HG03354 (cell line): Measurements from ENCODE around the gene PLPP2.

Source experiments
- ATAC-seq: cut with Tn5 transposase; IDR thresholded peaks from one replicate; pipeline ENCODE4 v1.9.1; 2021; ENCODE audit warnings: mild to moderate bottlenecking; ENCODE audit not compliant: unreplicated experiment, poor library complexity, severe bottlenecking

Gene PLPP2

DNA sequence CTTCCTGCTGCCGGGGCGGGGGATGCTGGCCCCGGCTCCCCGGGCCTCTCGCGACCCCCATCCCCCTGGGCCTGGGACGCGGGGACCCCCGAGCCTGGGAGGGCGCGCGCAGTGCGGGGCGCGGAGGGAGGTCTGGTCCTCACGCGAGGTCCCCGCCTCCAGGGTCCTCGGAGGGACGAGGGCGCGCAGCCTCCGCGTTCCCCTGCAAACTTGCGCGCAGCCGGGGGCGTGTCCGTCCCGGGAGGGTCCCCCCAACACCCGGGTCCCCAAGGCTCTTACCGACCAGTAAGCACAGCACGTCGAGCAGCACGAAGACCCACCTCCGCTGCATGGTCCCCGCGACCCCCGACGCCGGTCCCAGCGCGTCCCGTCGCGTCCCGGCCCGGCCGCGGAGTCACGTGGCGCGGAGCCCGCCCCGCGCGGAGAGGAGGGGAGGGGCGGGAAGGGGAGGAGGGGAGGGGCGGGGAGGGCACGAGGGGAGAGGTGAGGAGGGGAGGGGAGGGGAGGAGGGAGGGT, at the start of gene PLPP2:
Gene PLPP2, minus strand, starts transcription at position 398 of the 516 bp plus-strand sequence. Its CDS starts 67 bp downstream, at position 331.
- ATAC-seq: no peak

DNA sequence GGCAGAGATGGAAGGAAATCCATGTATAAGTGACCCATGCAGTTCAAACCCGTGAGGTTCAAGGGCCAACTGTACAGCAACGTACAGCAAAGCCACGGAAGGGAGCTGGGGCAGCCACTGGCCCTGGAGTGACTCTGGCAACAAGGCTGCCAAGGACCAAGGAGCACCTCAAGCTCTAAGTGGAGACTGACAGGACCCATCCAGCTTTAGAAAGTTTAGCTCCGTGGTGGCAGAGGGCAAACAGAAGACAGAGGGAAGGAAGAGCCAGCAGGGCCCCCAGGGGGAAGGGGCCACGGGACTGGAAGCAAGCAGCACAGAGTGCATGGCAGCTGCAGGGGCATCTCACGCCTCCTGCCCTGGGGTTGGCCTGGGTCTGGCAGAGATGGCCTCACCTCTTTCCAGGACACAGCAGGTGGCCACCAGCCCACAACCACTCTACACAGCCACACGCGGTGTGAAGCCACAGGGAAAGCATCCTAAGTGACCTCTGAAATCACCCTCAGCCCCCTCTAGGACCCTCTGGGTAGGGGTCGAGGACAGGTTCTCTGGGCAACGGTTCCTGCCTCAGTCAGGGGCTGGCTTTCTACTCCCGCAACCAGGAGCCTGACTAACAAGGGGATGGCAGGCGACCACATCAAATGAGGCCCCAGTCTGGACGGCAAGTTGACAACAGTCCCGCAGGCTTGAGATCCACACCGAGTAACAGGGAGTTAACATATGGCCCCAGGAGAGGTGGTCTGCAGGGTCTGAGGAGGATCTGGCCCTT, 49.6 kb upstream of the PLPP2 start:
- no peak for ATAC-seq

DNA sequence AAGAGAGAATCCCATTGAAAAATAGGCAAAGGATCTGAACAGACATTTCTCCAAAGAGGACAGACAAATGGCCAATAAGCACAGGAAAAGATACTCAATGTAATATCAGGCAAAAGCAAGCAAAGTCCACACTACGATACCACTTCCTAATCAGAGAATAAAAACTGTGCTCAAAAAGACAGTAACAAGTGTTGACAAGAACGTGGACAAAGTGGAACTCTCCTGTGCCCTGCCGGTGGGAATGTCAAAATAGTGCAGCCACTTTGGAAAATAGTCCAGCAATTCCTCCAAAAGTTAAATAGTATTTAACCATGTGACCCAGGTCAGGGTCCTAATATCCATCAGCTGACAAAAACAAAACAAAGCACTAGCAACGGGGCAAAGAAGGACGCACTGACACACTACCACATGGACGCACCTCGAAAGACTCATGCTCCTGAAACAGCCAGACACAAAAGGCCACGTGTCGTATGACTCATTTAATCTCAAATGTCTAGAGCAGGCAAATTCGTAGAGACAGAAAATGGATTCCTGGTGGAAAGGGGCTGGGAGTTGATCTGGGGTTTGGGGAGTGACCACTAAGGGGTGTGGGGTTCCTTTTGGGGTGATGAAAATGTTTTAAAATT, 48.2 kb upstream of the PLPP2 start:
- ATAC-seq: no peak

DNA sequence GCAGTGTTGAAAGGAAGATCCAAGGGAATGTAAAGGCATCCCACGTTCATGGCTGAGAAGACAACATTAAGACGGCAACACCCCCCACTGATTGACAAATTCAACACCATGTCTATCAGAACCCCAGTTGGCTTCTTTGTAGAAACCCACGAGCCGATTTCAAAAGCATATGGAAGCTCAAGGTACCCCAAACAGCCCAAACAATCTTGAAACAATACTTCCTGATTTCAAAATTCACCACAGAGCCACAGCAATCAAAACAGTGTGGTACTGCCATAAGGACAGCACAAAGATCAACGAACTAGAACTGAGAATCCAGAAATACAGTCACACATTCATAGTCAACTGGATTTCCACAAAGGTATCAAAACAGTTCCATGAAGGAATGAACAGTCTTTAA, 47.2 kb upstream of the PLPP2 start:
- no peak for ATAC-seq

DNA sequence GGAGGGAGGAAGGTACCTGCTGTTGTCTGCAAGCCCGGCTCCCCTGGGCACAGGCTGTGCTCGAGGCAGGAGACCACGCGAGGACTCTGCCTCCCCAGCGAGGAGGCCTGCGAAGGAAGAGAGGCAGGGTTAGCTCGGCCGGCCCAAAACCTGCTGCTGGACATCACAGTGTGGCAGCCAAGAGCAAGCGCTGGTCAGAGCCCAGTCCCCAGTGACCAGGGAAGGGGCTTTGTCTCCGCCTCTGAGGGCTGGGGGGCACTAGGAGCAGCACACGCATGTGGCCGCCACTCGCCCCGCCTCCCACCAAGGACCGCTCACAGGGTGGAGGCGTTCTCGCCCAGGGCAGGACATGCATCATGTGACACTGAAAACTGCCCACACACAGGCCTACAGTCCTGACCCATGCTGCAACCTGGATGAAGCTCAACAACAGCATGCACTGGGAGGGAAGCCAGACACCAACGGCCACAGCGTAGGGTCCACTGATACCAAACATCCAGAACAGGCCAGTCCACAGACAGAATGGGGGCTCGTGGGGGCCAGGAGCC, 44.9 kb upstream of the PLPP2 start:
- no peak for ATAC-seq

DNA sequence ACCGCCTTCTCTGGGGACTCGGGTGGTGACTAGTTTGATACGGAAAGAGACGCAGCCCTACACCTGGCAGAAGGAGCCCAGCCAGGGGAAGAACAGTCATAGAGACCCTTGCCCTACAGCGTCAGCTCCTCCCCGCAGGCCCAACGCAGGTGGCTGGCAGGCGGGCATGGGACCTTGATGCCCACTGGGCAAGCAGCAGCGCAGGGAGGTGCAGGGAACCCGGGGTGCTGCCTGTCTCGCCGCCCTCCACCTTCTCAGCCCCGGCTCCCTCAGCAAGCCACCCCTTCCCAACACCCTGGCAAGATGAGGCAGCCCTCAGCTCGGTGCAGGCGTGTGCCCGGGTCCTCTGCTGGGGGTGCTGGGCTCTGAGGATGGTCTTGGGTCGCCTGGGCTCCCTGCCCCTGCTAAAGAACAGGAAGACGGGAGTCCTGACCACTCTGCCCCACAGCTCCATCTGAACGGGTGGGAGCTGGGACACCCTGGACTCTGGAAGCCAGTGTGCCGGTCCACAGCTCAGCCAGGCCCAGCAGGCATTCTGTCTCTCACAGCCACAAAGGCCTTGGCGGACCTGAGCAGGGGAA, 44.4 kb upstream of the PLPP2 start:
- ATAC-seq: no peak

DNA sequence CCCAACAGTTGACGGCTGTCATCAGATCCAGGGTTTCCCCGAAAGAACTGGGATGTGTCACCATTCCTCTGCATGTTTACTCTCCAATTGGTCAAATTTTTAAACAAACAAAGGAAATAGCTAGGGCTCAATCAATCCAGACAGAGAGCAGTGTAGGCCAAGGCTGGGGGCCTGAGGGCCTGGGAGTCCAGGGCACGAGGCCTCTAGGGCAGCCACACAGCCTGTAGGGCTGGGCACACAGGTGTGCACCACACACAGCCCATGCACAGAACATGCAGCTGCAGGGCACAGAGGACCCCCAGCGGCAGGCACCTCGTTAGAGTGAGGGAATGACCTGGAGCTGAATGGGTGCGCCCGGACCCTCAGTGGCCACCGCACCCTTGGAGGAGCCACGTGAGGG, 43.9 kb upstream of the PLPP2 start:
- no peak for ATAC-seq

DNA sequence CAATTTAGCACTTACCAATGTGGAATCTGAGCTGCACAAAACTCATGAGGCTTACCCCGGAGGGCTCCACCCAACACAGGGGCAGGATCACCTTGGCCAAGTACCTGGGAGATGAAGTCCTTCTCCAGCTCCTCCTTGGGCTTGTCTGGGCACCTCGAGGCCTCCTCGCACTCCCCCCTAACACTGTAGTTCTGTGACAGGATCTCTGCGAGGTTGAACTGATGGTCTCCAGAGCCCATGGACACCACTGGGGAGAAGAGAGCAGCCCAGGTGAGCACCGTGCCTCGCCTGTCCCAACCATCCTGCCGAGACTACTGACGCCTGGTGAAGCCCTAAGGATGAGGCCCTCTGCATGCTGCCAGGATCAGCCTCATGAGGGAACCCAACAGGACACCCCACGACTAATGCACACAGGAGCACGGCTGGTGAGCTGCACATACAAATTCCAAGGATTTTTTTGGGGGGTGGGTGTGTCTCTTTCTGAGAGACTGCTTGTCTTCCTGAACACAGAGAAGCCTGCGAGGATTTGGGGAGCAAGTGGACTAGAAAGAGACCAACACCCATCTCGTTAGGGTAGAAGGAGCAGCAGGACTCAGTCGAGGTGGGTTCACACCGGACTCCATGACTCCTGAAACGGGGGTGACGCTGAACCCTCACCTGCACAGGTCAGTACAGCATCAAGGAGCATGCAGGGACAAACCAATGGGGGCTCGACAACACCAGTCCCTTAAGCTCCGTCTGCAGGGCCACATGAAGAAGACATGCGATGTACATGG, 43.3 kb upstream of the PLPP2 start:
- ATAC-seq: no peak

DNA sequence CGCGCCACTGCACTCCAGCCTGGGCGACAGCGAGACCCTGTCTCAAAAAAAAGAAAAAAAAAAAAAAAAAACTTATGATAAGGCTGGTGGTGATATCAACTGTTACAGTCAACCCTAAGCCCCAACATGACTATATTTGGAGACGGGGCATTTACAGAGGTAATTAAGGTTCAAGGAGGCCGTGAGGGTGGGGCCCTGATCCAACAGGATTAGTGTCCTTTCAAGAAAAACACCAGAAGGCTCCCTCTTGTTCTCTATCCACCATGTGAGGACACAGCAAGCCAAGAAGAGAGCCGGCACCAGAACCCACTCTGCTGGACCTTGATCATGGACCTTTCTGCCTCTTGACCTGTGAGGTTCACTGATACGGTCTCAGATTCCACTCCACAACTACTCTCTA, 39.3 kb upstream of the PLPP2 start:
- ATAC-seq: no peak

DNA sequence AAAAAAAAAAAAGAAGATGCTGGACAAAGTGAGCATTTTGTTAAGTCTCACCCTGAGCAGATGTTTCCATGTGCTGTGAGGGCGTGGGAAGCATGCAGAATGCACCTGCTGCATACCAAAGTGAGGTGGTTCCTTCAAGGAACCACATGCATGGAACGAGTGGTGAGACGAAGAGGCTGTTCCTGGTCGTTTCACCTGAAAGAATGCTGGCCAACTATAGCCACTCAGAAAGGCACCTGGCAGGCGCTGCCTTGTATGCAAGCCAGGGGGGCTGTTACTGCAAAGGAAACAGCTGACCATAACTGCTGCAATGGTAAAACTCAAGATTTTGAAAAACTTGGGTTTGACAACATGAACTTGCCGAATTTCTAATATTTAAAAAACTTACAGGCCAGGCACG, 38.7 kb upstream of the PLPP2 start:
- no peak for ATAC-seq

DNA sequence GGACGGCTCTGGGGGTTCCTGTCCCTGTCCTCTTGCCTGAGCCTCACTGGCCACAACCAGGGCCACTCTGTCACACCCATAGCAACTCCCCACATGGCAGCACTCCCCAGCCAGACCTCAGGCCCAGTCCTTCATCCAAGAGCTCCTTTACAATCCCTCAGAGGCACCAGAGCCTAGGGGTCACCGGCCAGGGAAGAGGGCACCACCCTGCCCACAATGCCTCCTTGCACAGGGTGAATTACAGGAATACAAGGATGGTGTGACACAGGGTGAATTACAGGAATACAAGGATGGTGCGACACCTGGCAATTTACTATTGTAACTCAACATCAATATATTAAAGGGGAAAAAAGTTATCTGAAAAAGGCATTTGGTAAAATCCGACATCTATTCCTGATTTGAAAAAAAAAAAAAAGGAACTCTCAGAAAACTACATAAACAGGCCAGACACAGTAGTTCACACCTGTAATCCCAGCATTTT, 36.9 kb upstream of the PLPP2 start:
- ATAC-seq: no peak

DNA sequence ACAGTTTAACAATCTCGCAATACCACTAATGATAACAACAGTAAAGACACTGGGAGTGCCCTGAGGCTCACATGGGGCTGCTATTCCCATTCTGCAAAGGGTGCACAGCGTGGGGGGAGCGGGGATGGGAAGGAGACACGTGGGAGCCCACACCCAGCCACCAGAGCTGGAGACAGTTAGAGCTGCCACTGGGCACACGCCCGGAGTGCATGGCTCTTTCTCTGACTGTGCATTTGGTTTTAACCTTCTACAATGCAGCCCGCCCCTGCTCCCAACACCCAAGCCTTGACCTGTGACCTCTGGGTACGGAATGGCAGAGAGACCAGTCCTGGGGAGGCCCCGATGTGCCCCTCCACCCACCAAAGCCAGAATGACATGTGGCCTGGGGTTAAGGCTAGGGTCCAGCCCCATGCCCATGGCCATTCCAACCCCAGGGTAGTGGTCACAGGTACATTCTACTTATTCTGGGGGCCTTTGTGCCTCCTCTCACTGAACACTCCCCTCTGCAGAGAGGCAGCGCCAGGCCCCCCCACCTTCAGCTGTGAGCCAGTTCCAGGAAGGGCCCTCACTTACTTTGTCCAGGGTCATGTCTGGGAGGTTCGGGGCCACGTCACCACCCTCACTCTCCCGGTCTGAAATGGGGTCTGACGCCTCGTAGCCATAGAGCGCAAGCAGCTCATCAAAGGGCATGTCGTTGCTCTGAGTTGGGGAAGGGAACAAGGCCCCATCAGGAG, 36.3 kb upstream of the PLPP2 start:
- ATAC-seq: no peak

DNA sequence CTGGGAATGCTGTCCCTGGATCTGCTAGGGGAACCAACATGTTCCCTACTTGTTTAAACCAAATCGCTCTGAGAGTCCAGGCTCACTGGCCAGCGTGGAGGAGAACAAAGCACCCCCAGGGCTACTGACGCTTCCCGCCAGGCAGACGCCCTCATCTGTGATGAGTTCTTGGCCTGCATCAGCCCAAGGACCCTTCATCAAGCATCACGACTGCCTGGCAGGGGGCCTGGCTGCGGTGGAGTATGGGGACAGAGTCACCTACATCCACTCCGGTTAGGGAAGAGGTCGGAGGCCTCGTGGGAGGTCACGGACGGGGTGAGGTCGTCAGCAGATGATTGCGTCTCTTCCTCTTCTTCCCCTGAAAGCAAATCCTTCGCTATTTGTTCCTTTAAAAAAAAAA, 35.7 kb upstream of the PLPP2 start:
- no peak for ATAC-seq

DNA sequence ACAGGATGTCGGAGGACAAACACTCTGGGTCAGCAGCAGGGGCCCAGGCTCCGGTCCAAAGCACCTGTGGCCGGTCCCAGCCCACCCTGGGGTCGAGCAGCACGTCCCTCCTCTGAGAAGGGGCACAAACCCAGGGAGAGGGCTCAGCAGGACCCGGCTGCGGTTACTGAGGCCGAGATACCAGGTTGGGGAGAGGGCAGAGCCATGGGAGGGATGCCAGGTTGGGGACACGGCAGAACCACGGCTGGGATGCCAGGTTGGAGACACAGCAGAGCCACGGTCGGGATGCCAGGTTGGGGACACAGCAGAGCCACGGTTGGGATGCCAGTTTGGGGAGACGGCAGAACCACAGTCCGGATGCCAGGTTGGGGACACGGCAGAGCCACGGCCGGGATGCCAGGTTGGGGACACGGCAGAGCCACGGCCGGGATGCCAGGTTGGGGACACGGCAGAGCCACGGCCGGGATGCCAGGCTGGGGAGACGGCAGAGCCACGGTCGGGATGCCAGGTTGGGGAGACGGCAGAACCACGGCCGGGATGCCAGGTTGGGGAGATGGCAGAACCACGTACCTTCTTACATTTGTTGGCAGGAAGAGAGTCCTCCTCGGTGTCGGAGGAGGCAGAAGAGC, 34.8 kb upstream of the PLPP2 start:
- ATAC-seq: no peak

DNA sequence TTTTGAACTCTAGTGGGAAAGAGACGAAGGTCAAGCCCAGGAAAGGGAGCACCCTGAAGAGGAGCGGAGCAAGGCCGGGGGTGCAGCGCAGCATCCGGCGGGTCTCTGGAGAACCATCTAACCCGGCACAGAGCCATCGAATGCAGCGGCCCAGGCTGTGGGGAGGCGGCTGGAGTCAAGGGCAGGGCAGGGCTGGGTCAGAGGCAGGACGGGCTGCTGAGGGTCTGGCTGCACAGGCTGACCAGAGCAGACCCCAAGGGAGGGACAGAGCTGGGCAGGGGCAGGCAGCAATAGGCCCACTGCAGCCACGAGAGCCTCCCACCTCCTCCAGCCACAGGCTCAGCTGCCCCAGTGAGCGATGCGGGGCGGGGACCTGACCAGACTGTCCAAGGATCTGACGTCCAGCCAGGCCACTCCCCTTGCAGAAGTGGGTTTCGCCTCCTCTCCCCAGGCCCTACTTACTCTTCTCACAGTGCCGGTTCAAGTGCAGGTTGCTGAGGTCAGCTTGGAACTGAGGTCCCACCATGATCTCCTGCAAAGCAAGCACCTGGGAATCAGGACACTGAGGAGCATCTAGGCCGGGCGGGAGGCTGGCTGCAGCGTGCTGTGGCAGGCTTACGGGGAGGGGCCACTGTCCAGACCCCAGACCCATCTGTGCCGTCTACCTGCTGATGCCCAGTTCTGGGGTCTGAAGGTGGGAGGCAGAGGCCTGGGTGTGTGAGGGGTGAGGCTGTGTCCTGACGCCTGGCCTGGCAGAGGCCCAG, 34.2 kb upstream of the PLPP2 start:
- no peak for ATAC-seq

DNA sequence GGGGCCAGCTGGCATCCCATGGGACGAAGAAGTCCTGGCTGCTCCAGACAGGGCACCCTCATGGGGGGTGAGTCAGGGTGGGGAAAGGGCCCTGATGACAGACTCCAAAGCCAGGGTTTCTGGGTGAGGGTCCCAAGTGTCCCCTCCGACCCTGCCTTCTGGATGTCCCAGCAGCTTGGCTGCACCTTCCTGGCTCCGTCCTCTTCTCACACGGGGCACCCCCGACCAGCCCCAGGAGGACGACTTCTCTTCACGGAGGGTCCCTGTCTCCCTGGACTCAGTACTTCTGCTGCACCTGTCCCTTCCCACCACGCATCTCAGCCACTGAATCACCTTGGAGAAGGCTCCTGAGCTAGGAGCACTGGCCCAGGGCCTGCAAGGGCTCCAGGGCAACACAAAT, 33.5 kb upstream of the PLPP2 start:
- no peak for ATAC-seq

DNA sequence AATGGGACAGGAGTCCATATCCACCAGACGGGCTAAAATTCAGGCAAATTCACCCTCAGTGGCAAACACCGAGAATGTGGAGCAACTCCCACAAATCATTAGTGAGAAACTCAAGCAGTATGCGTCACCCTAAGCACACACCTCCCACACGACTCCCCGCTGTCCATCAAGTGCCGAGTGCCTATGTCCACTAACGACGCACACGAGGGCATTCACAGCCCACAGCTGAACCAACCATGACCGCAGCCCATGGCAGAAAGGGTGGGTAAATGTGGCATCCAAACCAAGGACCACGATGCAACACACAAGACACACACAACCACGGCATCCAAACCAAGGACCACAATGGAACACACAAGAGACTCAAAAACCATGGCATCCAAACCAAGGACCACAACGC, 31.4 kb upstream of the PLPP2 start:
- no peak for ATAC-seq

DNA sequence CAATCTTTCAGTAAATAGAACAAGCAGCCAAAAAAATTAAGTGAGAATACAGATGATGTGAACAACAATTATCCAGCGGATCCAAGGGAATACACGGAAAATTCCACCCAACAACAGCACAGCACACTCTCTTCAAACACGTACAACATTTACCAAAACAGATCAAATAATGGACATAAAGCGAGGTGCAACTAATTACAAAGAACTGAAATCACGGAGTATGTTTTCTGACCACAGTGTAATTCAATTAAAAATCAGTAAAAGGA, 27.2 kb upstream of the PLPP2 start:
- no peak for ATAC-seq
